Suprapubic skin (tissue), 4 donors: Measurements from ENCODE around the gene CNIH2.

Source experiments
- EP300 ChIP-seq: sonication (generic); formaldehyde crosslinking; IDR thresholded peaks from one replicate; pipeline ENCODE4 v1.6.1; 2017; ENCODE audit warnings: antibody characterized with exemption
- POLR2A ChIP-seq, 2 donors: fragments of 450-650 bp; IDR thresholded peaks; one replicate each; pipeline ENCODE4 v1.6.1; 2017; ENCODE audit warnings: antibody characterized with exemption in 2 of 2, mild to moderate bottlenecking in 2 of 2, moderate library complexity in 2 of 2
- POLR2AphosphoS5 ChIP-seq, 3 donors: sonication (generic); formaldehyde crosslinking; IDR thresholded peaks; one replicate each; pipeline ENCODE4 v1.6.1; 2017; ENCODE audit warnings: antibody characterized with exemption in 3 of 3
- TF ChIP-seq, protein P1 (sequence below), 2 donors: fragments of 200-600 bp in 1 of 2; fragments of 450-650 bp in 1 of 2; sonication (generic) in 1 of 2; IDR thresholded peaks; one replicate each; pipeline ENCODE4 v1.5.1; 2016 to 2019; ENCODE audit warnings: antibody characterized with exemption in 2 of 2, mild to moderate bottlenecking in 1 of 2, moderate library complexity in 1 of 2

DNA sequence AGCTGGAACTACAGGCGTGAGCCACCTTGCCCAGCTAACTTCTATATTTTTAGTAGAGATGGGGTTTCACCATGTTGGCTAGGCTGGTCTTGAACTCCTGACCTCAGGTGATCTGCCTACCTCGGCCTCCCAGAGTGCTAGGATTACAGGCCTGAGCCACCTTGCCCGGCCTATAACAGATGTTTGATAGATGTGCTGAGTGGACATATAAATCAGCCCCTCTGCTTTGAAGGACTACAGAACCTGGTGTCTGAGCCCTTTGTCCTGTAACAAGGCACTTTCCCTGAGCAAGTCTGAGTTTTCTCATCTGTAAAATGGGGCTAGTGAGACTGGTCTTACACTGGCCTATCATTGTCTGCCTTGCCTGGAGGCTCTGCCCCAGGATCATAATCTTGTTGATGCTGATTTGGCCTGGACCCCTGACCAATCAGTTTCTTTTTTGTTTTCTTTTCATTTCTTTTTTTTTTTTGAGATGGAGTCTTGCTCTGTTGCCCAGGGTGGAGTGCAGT, 51.2 kb downstream of the CNIH2 start:
- TF ChIP-seq, protein P1, sequence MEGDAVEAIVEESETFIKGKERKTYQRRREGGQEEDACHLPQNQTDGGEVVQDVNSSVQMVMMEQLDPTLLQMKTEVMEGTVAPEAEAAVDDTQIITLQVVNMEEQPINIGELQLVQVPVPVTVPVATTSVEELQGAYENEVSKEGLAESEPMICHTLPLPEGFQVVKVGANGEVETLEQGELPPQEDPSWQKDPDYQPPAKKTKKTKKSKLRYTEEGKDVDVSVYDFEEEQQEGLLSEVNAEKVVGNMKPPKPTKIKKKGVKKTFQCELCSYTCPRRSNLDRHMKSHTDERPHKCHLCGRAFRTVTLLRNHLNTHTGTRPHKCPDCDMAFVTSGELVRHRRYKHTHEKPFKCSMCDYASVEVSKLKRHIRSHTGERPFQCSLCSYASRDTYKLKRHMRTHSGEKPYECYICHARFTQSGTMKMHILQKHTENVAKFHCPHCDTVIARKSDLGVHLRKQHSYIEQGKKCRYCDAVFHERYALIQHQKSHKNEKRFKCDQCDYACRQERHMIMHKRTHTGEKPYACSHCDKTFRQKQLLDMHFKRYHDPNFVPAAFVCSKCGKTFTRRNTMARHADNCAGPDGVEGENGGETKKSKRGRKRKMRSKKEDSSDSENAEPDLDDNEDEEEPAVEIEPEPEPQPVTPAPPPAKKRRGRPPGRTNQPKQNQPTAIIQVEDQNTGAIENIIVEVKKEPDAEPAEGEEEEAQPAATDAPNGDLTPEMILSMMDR (IDR thresholded peaks at IDR 0.05): no peak
- TF ChIP-seq POLR2A (IDR thresholded peaks at IDR 0.05) (no peak), POLR2AphosphoS5 (IDR thresholded peaks at IDR 0.05) (no peak), EP300 (no peak)
